GM18508 (cell line): ENCODE results near the gene CLASP1.
"Not testable (repeated sequence)": the region's sequence is repeated elsewhere in the genome, so short reads cannot be mapped to it uniquely, and the experiment has no call there.

Source experiments
- ATAC-seq: cut with Tn5 transposase; IDR thresholded peaks from one replicate; pipeline ENCODE4 v1.9.1; 2021; ENCODE audit warnings: moderate number of reproducible peaks; ENCODE audit not compliant: insufficient read depth, unreplicated experiment

The CLASP1 gene

DNA sequence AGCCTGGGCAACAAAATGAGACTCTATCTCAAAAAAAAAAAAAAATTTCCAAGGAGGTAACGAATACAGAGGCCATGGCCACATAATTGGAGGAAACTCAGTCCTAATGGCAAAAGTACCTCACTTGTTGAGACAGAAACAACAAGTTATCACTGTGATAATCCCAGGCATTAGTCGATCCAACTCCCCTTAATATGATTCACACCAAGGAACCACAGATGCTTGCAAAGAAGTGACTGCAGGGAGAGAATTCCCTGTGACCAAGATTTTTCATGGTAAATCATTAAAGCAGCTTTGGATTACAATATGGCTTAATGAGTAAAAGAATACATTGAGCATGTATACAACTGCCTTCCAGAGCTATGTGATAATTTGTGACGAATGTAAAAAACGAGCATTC is 199.0 kb downstream of the CLASP1 start:
- ATAC-seq: no peak

DNA sequence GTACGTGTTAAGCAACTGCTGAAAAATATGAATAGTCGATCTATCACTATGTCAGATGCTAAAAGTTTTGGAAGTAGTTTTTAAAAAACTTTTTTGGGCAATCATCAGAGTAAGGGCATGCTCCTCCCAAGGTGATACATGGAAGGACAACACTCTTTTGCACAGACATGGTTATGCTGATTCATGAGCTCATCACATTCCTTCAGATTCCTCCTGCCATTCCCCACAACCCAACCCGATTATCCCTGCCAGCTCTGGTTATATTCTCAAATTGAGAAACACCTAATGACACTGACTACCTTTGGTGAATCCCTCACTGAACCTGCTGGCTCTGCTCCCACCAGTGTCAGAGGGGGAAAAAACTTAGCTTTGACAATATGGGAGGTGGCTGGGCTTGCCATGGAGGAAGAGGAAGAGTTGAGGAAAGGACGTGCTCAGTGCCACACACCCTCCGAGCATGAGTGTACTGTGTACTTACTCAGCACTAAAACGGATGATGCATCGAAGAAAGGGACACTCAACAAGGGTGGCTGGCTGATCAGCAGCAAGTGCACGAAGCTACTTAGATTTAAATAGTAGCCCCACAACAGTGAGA is 202.5 kb downstream of the CLASP1 start:
- ATAC-seq: no peak

DNA sequence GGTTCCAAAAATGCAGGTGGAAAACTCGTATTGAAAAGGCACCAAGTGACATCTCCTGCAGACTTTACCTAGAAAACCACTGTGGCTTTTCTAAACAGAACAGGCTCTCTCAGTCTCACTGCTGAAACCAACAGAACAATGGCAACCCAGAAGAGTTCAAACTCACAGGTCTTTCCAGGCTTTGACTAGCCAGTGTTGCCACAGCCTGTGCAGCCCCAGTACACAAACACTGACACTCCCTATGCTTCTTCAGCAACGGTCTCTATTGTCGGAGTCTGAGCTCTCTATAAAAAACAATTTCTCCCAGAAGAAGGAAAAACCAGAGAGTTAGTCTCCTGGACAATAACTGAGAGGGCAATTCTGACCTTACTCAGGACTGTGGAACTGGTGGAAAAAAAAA is 206.4 kb downstream of the CLASP1 start:
- ATAC-seq: no peak

DNA sequence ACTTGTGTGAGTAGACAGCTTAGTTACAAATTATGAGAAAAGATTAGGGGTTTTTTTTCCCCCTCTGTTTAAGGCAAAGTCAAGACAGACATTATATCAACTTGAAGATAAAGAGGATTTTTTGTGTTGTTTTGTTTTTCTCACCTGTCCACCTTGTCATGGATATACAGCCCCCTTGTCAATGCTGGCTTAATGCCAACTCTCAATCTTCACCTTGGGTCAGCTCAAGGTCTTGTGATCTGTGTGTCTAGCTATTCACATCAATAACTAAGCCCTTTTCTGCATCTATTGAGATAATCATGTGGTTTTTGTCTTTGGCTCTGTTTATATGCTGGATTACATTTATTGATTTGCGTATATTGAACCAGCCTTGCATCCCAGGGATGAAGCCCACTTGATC is 211.0 kb downstream of the CLASP1 start:
- ATAC-seq: not testable (repeated sequence)

DNA sequence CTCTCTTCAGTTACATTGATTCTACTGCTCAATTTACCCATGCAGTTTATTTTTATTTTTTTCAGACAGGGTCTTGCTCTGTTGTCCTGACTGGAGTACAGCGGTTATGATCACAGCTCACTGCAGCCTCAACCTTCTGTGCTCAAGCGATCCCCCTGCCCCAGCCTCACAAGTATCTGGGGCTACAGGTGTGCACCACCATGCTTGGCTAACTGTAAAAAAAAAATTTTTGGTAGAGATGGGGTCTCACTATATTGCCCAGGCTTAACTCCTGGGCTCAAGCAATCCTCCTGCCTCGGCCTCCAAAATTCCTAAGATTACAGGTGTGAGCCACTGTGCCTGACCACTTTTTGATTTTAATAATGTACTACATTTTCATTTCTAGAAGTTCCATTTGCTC is 212.3 kb downstream of the CLASP1 start:
- ATAC-seq: no peak

DNA sequence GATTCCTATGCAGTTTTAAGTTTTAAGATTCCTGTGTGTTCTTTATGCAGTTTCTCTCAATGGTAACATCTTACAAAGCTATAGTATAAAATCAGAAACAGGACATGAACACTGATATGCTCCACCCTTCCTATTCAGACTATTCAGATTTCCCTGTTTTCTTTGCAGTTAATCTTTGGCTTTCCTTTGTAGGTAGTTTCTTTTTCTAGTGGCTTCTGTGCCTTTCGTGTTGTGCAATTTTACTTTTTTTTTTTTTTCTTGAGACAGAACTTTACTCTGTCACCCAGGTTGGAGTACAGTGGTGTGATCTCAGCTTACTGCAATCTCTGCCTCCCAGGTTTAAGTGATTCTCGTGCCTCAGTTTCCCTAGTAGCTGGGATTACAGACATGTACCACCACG is 213.5 kb downstream of the CLASP1 start:
- ATAC-seq: no peak

DNA sequence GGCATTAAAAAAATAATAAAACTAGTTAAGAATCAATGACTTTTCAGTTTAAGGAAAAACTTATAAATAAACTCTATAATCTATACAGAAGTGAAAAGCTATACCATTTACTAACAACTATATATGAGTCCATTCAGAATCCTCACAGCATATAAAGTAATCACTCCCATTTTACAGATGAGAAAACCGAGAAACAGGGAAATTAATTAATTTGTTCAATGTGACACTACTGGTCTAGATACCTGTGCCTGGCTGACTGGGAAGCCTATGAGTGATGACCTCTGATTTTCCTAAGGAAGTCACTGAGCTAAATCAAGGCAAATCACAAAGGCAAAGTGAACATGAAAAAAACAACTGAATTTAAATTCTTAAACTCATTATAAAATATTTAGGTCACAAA is 218.0 kb downstream of the CLASP1 start:
- ATAC-seq: no peak

DNA sequence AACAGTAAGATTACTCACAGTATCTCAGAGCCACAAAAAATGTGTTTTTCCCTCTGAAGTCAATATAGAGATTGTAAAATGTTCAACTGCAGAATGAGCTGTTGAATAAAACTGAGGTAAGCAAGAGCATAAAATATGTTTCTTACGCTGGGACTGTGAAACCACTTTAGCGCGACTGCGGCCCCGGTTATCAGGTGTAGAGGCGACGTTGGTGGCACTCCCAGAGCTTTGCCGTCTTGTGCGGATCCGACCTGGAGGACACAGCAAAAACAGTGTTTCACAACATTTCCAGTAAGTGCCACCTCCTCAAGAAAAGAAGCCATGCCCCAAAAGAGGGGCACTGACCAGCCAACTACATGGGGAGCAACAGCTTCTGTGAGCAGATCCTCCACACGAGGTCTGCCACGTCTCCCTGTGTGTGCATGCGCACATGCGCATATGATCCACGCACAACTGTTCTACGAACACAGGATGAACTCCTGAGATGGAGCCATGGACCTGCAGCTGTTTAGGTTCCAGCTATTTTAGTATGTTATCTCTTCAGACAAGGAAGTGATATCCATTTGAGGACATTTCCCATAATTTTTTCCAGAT is 219.2 kb downstream of the CLASP1 start:
- ATAC-seq: no peak

DNA sequence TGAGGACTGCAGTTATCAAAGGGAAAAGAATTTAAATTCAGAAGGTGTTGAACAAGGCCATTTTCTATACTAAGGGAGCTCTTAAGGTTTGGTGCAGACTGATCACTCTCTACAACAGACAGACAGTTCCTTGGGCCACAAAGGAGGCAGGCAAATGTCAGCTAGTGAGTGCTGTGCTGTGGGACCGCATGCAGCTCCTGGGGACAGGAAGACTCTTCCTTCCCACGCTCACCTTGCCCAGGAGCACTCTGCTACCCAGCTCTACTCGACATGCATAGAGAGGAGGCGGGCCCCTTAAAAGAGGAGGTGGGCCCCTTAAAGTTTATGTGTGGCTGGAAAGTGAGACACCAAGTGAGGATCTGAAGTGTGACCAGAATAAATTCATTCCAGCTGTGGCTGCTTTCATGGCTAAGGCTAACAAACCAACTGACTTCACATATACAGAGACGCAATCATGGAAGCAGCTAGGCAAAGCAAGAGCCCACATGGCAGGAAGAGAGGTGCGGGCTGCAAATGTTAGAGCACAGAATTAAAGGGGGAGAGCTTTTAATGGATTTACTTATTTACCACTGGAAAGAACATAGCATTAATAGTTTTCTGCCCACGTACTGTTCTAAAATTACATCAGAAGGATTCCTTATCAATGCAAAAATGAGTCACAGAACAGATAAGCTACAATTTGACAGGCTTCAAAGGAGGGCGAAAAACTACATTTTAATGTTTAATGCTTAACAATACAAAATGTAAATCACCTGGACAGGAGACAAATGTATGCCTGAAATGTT is 220.0 kb downstream of the CLASP1 start:
- no peak for ATAC-seq

DNA sequence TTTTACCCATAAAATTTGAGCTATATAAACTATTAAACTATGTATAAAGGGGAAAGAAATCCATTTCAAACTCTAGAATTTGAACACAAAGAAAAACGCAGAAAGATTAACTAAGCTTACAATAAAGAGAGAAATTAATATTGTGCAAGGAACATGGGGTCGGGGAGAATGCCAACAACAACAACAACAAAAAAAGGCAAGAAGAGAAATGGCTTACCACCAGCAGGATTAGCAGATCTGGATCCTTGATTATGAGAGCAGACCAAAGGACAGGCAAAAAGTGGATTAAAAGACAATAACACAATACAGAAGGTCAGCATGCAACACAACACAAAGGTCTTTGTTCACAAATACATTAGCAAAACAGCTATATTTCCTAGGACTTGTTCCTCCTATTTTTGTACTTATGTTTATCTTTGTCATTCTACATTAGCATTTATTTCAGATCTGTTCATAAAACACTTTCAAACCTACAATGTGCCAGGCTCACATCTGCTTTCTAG is 222.0 kb downstream of the CLASP1 start:
- no peak for ATAC-seq

DNA sequence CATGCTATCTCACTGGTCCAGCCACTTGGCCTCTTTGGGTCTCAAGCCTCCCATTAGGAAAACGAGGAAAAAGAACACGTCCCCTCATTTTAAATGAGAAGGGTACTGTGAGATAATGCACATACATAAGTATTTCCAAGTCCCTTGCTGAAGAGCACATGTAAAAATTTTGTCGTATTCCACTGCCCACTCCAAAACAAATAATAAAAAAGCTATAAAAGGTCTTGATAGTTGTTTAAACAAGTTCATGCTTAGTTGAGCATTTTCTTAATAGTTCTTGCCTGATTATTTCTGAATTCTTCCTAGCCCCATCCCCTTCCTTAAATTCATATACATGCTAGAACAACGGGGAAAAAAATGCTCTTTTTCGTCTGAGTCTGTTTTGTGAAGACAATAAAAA is 228.8 kb downstream of the CLASP1 start:
- ATAC-seq: no peak

DNA sequence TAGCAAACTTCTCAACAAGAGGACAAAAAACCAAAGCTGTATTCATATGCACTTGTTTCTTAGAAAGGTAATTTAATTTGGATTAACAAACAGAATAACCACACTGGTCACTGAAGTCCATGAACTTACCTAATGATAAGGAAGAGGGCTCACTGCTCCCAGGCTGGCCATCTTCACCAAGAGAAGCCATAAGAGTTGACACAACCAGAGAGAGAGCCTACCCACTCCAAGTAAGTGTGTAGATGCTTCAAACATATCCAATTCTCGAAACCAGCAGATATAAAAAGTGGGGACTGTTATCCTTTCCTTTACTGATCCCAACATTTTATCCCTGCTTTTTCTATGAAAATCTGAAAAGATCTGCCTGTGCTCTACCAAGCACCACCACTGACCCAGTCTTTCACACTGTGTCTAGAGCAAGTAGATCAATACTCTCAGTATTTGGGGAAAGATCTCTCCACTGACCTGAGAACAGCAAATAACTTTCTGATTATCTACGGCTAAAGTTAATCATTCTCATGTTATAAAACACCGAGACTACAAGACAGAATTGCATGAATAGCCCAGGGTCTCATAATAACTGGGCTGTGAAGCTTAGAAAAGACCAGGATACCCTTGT is 230.1 kb downstream of the CLASP1 start:
- no peak for ATAC-seq

DNA sequence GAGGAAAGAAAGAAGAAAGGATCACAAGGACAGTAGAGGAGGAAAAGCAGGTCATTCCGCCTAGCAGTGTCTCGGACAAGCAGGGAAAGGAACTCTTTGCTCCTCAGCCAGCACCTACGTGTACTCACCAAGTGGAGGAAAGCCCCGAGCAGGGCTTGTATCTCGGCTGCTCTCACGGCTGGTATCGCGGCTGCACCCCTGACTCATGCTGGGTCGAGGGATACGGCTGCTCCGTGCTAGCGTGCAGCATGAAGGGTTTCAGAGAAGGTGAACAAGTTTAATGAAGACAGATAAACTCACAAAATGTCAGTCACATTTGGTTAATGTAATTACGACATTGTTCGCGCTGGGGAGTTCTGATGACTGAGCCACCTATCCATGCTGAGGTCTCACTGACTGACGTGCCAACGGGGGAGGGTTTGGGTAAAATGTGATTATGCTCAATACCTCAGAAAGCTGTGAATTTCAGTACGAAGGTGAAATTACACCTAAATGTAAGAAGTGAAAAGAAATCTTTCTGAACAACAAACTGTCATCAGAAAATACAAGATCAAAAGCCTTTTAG is 230.7 kb downstream of the CLASP1 start:
- no peak for ATAC-seq

DNA sequence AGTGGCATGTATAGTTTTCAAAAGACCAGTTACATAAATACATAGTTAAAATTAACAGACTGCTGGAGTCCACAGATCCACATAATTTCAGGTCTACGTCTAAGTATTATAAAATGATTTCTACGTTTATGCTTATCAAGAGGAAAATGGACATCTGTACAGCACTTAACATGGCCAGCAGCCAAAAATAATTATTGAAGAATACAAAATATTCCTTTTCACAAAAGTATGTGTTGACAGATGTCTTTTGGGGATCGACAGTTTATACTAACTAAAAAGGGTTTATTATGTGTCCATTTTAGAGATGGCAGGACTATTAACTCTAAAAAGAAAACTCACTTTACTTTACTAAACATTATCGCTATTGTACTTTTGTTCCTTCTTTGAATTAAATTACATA is 231.4 kb downstream of the CLASP1 start:
- no peak for ATAC-seq

DNA sequence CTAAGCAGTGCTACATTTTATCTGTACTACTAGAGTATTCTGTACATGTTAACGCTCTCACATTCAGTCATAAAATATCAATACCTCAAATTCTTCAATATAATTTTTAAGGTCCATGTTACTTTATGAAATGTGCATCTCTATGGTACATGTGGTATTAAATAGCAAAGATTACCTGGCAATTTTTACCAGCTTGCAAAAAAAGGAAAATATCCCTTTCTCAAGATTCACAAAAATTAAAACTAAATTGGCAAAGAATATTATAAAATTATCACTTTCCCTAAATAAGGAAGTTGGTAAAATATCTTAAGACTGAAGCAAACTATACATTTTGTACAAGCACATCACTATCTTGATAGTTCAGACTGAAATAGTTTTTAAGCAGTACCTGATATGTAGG is 233.5 kb downstream of the CLASP1 start:
- ATAC-seq: no peak

DNA sequence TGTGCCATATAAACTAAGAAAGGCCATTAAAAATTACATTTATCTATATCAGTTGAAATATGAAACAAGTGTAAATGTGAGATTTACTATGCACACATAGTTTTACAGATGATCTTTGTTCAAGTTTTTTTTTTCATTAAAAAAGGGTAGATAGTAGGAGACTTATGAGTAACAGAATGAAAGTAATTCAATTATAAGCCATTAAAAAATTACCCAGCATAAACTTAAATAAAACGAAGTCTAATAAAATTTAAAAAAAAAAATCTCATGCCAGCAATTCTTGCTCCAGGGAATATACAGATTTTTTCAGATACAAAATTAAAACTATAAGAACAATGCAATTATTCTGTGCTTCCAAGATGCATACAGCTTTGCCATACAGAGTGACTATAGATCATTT is 236.9 kb downstream of the CLASP1 start:
- no peak for ATAC-seq

DNA sequence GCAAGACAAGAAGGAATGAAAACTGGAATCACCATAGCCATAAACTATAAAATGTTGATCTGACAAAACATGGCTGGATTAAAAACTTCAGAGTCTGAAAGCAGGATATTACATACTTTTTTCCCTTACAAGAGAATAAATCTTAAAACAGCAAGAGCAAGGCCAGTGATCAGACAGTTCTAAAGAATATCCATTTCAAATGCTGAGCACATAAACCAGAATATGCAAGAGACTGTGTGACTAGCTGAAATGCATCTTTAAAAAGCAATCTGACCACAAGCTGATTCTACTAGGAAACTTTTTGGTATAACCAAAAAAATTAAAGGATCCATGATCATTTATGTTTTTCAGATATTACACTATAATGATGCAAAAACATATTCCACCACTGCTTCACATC is 239.3 kb downstream of the CLASP1 start:
- ATAC-seq: no peak

DNA sequence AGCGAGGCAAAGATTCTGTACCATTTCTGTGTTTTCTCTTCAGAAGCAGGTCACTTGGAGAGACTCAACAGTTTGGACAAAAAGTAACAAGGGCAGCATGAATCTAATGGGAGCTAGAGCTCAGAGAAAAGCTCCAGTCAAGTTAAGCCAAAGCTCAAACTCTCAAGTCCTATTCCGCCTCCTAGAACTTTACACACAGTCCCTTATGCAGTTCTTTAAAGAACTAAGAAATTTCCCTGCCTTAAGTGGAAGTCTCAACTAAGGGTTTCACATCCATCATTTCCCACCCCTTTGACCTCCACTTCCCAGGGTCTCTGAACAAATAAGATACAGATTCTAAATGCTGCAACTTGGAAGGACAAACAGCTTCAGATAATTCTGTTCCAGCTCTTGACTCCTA is 239.9 kb downstream of the CLASP1 start:
- no peak for ATAC-seq

DNA sequence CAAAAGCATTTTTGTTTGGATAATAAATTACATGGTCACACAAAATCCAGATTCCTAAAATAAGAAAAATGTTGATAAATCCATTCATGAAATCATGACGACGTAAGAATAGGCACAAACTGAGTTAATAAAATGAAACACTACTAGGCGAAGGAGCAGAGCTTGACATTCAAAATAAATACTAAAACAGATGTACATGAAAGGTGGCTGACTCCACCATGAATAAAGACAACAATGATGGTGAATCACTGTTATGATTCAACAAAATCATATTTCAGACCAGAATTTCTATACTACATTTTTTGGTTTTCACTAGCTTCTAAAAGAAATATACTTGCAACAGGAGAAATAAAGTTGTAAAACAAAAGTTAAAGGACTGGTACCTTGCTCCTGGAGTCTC is 240.6 kb downstream of the CLASP1 start:
- ATAC-seq: no peak

DNA sequence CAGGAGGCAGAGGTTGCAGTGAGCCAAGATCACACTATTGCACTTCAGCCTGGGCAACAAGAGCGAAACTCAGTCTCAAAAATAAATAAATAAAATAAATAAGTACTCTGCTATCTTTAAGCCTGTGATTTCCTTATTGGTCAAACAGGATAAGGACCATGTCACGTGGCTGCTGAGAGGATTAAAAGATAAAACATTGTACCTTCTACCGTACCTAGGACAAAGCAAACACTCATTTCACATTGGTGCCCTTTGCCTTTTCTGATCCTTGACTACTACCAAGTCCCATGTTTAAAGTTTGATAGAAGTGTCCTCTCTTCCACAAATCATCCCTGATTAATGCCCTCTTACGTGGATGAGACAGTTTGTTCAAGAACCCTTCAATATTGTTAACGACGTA is 244.0 kb downstream of the CLASP1 start:
- ATAC-seq: no peak

DNA sequence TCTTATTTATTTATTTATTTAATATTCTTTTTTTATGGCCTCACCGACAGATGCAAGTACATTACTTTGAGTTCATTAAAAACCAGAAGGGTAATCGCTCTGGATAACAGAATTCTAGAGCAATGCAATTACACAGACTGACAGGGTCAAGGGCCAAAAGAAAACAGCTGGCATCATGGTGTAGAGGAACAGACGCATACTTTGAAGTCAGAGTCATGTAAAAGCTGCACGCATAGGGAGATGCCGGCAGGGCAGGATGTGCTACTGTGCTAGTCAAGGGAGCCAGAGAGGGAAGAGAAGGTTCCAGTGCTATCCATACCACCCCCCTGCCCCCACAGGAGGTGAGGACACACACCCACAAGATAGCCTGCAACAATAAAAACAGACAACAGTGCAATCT is 249.1 kb downstream of the CLASP1 start:
- no peak for ATAC-seq
